H1 (cell line): Measurements from ENCODE around the gene KLK1. TPM values are rescaled to one million over a fixed set of nuclear protein-coding genes. Genes with fewer than 3 reads are reported as not detected.

Experiments
- CTCF ChIA-PET: fragments of 300-600 bp; sonication (Branson Sonifier 250); formaldehyde crosslinking; loops from one replicate; lab custom pipeline; 2021; ENCODE audit not compliant: partially characterized antibody; lab: Charles Lee
- POLR2A ChIA-PET: fragments of 300-600 bp; sonication (Branson Sonifier 250); formaldehyde crosslinking; loops from one replicate; lab custom pipeline; 2021; ENCODE audit warnings: inconsistent platforms; ENCODE audit not compliant: partially characterized antibody; lab: Charles Lee
- DNase-seq, 2 experiments: peaks; one replicate each; pipeline versions ENCODE4 v3.0.0 to v3.0.0-alpha.2; 2010 to 2022; ENCODE audit warnings: low spot score in 2 of 2, low read depth in 1 of 2, mixed read lengths in 1 of 2
- FAIRE-seq: peaks from 2 replicates; lab custom pipeline; 2011; peaks lifted over from hg19 to GRCh38; lab: Jason Lieb, UNC
- H2AFZ ChIP-seq: 2 replicates; pipeline ENCODE4 v1.8.1; 2012; ENCODE audit warnings: low read length, inconsistent platforms
- H2AK5ac ChIP-seq: 2 replicates; pipeline ENCODE4 v1.6.1; 2013; ENCODE audit warnings: low read depth, low read length
- H2BK120ac ChIP-seq: replicated peaks from 2 replicates; pipeline ENCODE3; 2013; ENCODE audit warnings: low read depth, low read length, inconsistent platforms
- H2BK12ac ChIP-seq: 2 replicates; pipeline ENCODE4 v1.6.1; 2013; ENCODE audit warnings: low read depth, low read length
- H2BK15ac ChIP-seq: 2 replicates; pipeline ENCODE4 v1.6.1; 2013; ENCODE audit warnings: low read length
- H2BK20ac ChIP-seq: 2 replicates; pipeline ENCODE4 v1.6.1; 2013; ENCODE audit warnings: low read length
- H2BK5ac ChIP-seq: 2 replicates; pipeline ENCODE4 v1.6.1; 2013; ENCODE audit warnings: low read depth, low read length
- H3K14ac ChIP-seq: 2 replicates; pipeline ENCODE4 v1.6.1; 2013; ENCODE audit warnings: inconsistent platforms; ENCODE audit not compliant: insufficient read length
- H3K18ac ChIP-seq: 2 replicates; pipeline ENCODE4 v1.6.1; 2013; ENCODE audit warnings: low read length; ENCODE audit errors: extremely low read depth
- H3K23ac ChIP-seq: 2 replicates; pipeline ENCODE4 v1.6.1; 2013; ENCODE audit warnings: inconsistent platforms; ENCODE audit not compliant: insufficient read length
- H3K23me2 ChIP-seq: 2 replicates; pipeline ENCODE4 v1.6.1; 2013; ENCODE audit warnings: low read depth, low read length
- H3K27ac ChIP-seq: 2 replicates; pipeline ENCODE4 v1.6.1; 2011; ENCODE audit warnings: low read depth, low read length, inconsistent platforms
- H3K27me3 ChIP-seq, 4 experiments: replicated peaks in 1 of 4; 1 replicate in 1 of 4; 2 replicates in 3 of 4; pipeline versions ENCODE4 v1.6.1 to v1.8.1; 2011 to 2013; ENCODE audit warnings: low read length in 3 of 4, mild to moderate bottlenecking in 3 of 4, inconsistent platforms in 2 of 4, mixed read lengths in 2 of 4, moderate library complexity in 1 of 4; ENCODE audit not compliant: control insufficient read depth in 3 of 4, insufficient read depth in 3 of 4; ENCODE audit errors: extremely low read depth in 1 of 4
- H3K36me3 ChIP-seq, 4 experiments: 2 replicates each; pipeline versions ENCODE4 v1.6.1 to v1.8.1; 2011 to 2013; ENCODE audit warnings: mild to moderate bottlenecking in 4 of 4, low read length in 3 of 4, moderate library complexity in 2 of 4, control low read depth in 1 of 4, inconsistent platforms in 1 of 4; ENCODE audit not compliant: insufficient read depth in 4 of 4, control insufficient read depth in 2 of 4
- H3K4ac ChIP-seq: replicated peaks from 2 replicates; pipeline ENCODE3; 2013; ENCODE audit warnings: low read length, low read depth, mixed read lengths, inconsistent platforms; ENCODE audit not compliant: insufficient read length
- H3K4me1 ChIP-seq, 4 experiments: replicated peaks in 1 of 4; 1 replicate in 1 of 4; 2 replicates in 3 of 4; pipeline versions ENCODE4 v1.6.1 to v1.8.1; 2011 to 2013; ENCODE audit warnings: low read length in 3 of 4, inconsistent platforms in 2 of 4, mixed read lengths in 1 of 4; ENCODE audit not compliant: insufficient read depth in 4 of 4, control insufficient read depth in 3 of 4
- H3K4me2 ChIP-seq, 2 experiments: 2 replicates each; pipeline versions ENCODE4 v1.6.1 to v1.8.1; 2011 to 2013; ENCODE audit warnings: low read depth in 2 of 2, low read length in 2 of 2, control low read depth in 1 of 2, inconsistent platforms in 1 of 2, mild to moderate bottlenecking in 1 of 2; ENCODE audit not compliant: insufficient read depth in 1 of 2
- H3K4me3 ChIP-seq, 4 experiments: fragments of 200-600, 300-600 bp in 1 of 4; sonication (generic), shearing (Covaris generic), sonication (Bioruptor Twin) in 1 of 4; 2 replicates each; pipeline versions ENCODE4 v1.5.1 to v1.8.1; 2011 to 2016; ENCODE audit warnings: low read length in 4 of 4, low read depth in 3 of 4, control low read depth in 2 of 4, inconsistent platforms in 2 of 4, mild to moderate bottlenecking in 2 of 4, mixed read lengths in 1 of 4, moderate library complexity in 1 of 4; ENCODE audit not compliant: insufficient read depth in 2 of 4; ENCODE audit errors: extremely low read depth in 1 of 4
- H3K56ac ChIP-seq: replicated peaks from 2 replicates; pipeline ENCODE3; 2013; ENCODE audit warnings: low read depth, mild to moderate bottlenecking, mixed read lengths, low read length, inconsistent platforms; ENCODE audit not compliant: insufficient read length
- H3K79me1 ChIP-seq: 2 replicates; pipeline ENCODE4 v1.6.1; 2013; ENCODE audit warnings: low read depth, low read length, control low read depth
- H3K79me2 ChIP-seq, 2 experiments: 2 replicates each; pipeline versions ENCODE4 v1.6.1 to v1.8.1; 2012 to 2013; ENCODE audit warnings: low read length in 2 of 2, mild to moderate bottlenecking in 2 of 2, inconsistent platforms in 1 of 2; ENCODE audit not compliant: insufficient read depth in 2 of 2, control insufficient read depth in 1 of 2
- H3K9ac ChIP-seq, 4 experiments: replicated peaks in 1 of 4; 1 replicate in 1 of 4; 2 replicates in 3 of 4; pipeline versions ENCODE4 v1.6.1 to v1.8.1; 2011 to 2013; ENCODE audit warnings: low read depth in 3 of 4, low read length in 3 of 4, control low read depth in 2 of 4, mild to moderate bottlenecking in 2 of 4, moderate library complexity in 2 of 4, inconsistent platforms in 1 of 4; ENCODE audit errors: extremely low read depth in 1 of 4
- H3K9me3 ChIP-seq, 2 experiments: 2 replicates each; pipeline versions ENCODE4 v1.6.1 to v1.8.1; 2012 to 2013; ENCODE audit warnings: mild to moderate bottlenecking in 2 of 2, moderate library complexity in 2 of 2, control low read depth in 1 of 2, inconsistent platforms in 1 of 2, low read depth in 1 of 2, low read length in 1 of 2, mixed read lengths in 1 of 2; ENCODE audit not compliant: insufficient read depth in 2 of 2
- H4K20me1 ChIP-seq, 2 experiments: replicated peaks in 1 of 2; 2 replicates each; pipeline versions ENCODE3 to v1.8.1; 2011 to 2013; ENCODE audit warnings: inconsistent platforms in 2 of 2, low read length in 2 of 2, mild to moderate bottlenecking in 1 of 2; ENCODE audit not compliant: insufficient read depth in 2 of 2, control insufficient read depth in 1 of 2
- H4K5ac ChIP-seq: 2 replicates; pipeline ENCODE4 v1.6.1; 2013; ENCODE audit warnings: low read length, low read depth, mixed read lengths, inconsistent platforms; ENCODE audit not compliant: insufficient read length
- H4K8ac ChIP-seq: 2 replicates; pipeline ENCODE4 v1.8.0; 2013; ENCODE audit warnings: mild to moderate bottlenecking, moderate library complexity, low read length, inconsistent platforms; ENCODE audit not compliant: insufficient read depth; ENCODE audit errors: extremely low read depth
- H4K91ac ChIP-seq: replicated peaks from 2 replicates; pipeline ENCODE3; 2013; ENCODE audit warnings: low read length, mixed read lengths, inconsistent platforms; ENCODE audit not compliant: insufficient read length
- ATF2 ChIP-seq: IDR thresholded peaks from 2 replicates; pipeline ENCODE4 v1.6.1; 2012; ENCODE audit warnings: low read length, inconsistent platforms
- CBX5 ChIP-seq: fragments of 300-800, 300-1000 bp; sonication (generic); IDR thresholded peaks from 2 replicates; pipeline ENCODE4 v1.7.1; 2016; ENCODE audit warnings: antibody characterized with exemption, low read length, low read depth
- CREB1 ChIP-seq: IDR thresholded peaks from 2 replicates; pipeline ENCODE4 v1.6.1; 2012; ENCODE audit warnings: inconsistent platforms
- E2F6 ChIP-seq: IDR thresholded peaks from 2 replicates; pipeline ENCODE4 v1.6.1; 2012; ENCODE audit warnings: inconsistent platforms
- FOSL1 ChIP-seq: IDR thresholded peaks from 2 replicates; pipeline ENCODE4 v1.6.1; 2011; ENCODE audit warnings: mild to moderate bottlenecking, low read depth, low read length, moderate library complexity; ENCODE audit not compliant: insufficient read depth
- HDAC2 ChIP-seq, 2 experiments: fragments of 300-600 bp in 1 of 2; sonication (generic) in 1 of 2; IDR thresholded peaks; 2 replicates each; pipeline ENCODE4 v1.6.1; 2011 to 2012; ENCODE audit warnings: low read depth in 2 of 2, low read length in 2 of 2, mild to moderate bottlenecking in 2 of 2, moderate library complexity in 2 of 2, borderline replicate concordance in 1 of 2, inconsistent platforms in 1 of 2
- TEAD4 ChIP-seq: IDR thresholded peaks from 2 replicates; pipeline ENCODE4 v1.6.1; 2012; ENCODE audit warnings: low read depth, low read length, inconsistent platforms, mixed read lengths
- WGBS, 2 experiments: shearing (Covaris generic) in 1 of 2; methylation state at CpG; one replicate each; pipeline versions ENCODE4 v1.1.6 to v1.1.7; 2013 to 2015; ENCODE audit warnings: low lambda C conversion rate in 2 of 2, mixed read lengths in 2 of 2, inconsistent platforms in 1 of 2, low coverage in 1 of 2, missing lambda C conversion rate in 1 of 2; ENCODE audit not compliant: insufficient replicate concordance in 2 of 2, insufficient coverage in 1 of 2, insufficient read length in 1 of 2; ENCODE audit errors: extremely low coverage in 1 of 2, missing lambda C conversion rate in 1 of 2; 5-methylcytosine and 5-hydroxymethylcytosine counted together
- polyA plus RNA-seq, 7 experiments: library from polyadenylated mRNA; depleted of rRNA in 3 of 7; stranded (reverse) in 5 of 7; unstranded in 2 of 7; fragments of >200 nt in 5 of 7; fragments of 200-250 nt in 2 of 7; gene quantifications; 1 replicate in 5 of 7; 2 replicates in 1 of 7; 4 replicates in 1 of 7; pipeline versions ENCODE4 v1.2.1 to v1.2.3, GENCODE V29; 2011 to 2013; ENCODE audit warnings: missing spikeins in 2 of 7, mixed read lengths in 2 of 7
- total RNA-seq: library from RNA; stranded (reverse); fragmentation: NEBNext Ultra II Directional; extraction: Animal tissue kit (Norgen Biotek cat#: 25700); gene quantifications from 2 replicates; pipeline ENCODE4 v1.2.1, GENCODE V29; 2021
- TF ChIP-seq, protein P1 (sequence below), 3 experiments: IDR thresholded peaks; 1 replicate in 2 of 3; 2 replicates in 1 of 3; pipeline versions ENCODE4 v1.5.1 to v1.6.1; 2011; ENCODE audit warnings: low read length in 3 of 3, mild to moderate bottlenecking in 3 of 3, inconsistent platforms in 2 of 3, low read depth in 1 of 3, moderate library complexity in 1 of 3; ENCODE audit not compliant: insufficient read depth in 1 of 3; ENCODE audit errors: control extremely low read depth in 1 of 3

Gene KLK1
- total and polyA plus RNA-seq, 2 of the 8 experiments (the other 6 are each of a cell fraction or from before 2014, with no cell fraction given): 3.4 to 4.0 TPM

- H3K4me1 ChIP-seq: peaks cover 2 to 7% (median 4%) of the 10 kb centered on the region in 4 experiments; a peak in 5 of 7 replicates
- ChIA-PET POLR2A (interaction anchor here (9.7 kb wide), 1 partner anchor 18 kb away, joined by 110 read pairs; the partner anchor contains the start of gene ACP4), CTCF (interaction anchor here (10.0 to 10.2 kb wide), 2 partner anchors 54 to 71 kb away, joined by 134 to 170 read pairs; partner anchors contain the start of genes CLEC11A and SHANK1)
- H3K23me2 ChIP-seq: peaks cover 4% of the 10 kb centered on the region; the same call in 1 of the 2 replicates
- no peak overlapping the region for H2BK5ac ChIP-seq
- no peak overlapping the region for H4K5ac ChIP-seq
- H3K36me3 ChIP-seq: no peaks in the 10 kb centered on the region
- no peak overlapping the region for H3K23ac ChIP-seq
- no peak overlapping the region for H2BK20ac ChIP-seq
- H3K4me2 ChIP-seq: no peak overlapping the region
- no peak overlapping the region for H2BK15ac ChIP-seq
- H2AFZ ChIP-seq: no peak overlapping the region
- no peak overlapping the region for H3K18ac ChIP-seq
- no peak overlapping the region for H3K4ac ChIP-seq
- WGBS, 2 experiments: 80% methylated on average over 5 of the region's 5 CpGs; no CpG with 5 or more reads in 1 of the 2 experiments
- H2AK5ac ChIP-seq: no peak overlapping the region
- H3K27me3 ChIP-seq: peaks cover 3 to 53% (median 32%) of the 10 kb centered on the region in 4 experiments
- no peak overlapping the region for H3K56ac ChIP-seq
- H3K9me3 ChIP-seq: no peaks in the 10 kb centered on the region; a peak in 1 of 4 replicates
- H2BK12ac ChIP-seq: no peak overlapping the region
- FAIRE-seq (no peak), DNase-seq (no peak)
- H3K79me2 ChIP-seq: no peaks in the 10 kb centered on the region
- H3K14ac ChIP-seq: no peak overlapping the region
- H3K4me3 ChIP-seq: no peak overlapping the region
- no peak overlapping the region for H3K9ac ChIP-seq
- no peaks in the 10 kb centered on the region for H3K79me1 ChIP-seq
- no peak overlapping the region for H4K8ac ChIP-seq
- no peak overlapping the region for H4K91ac ChIP-seq
- no peak overlapping the region for H2BK120ac ChIP-seq
- peaks cover 0 to 2% of the 10 kb centered on the region in 2 experiments for H4K20me1 ChIP-seq
- no peak overlapping the region for H3K27ac ChIP-seq
- TF ChIP-seq CBX5 (no peak), CREB1 (no peak), FOSL1 (no peak), HDAC2 (IDR thresholded peaks at IDR 0.05; ENCODE audit: borderline replicate concordance in 1 of 2, low read depth in 2 of 2, low read length in 2 of 2) (no peak), ATF2 (no peak), E2F6 (no peak), TEAD4 (no peak)
- TF ChIP-seq, protein P1, sequence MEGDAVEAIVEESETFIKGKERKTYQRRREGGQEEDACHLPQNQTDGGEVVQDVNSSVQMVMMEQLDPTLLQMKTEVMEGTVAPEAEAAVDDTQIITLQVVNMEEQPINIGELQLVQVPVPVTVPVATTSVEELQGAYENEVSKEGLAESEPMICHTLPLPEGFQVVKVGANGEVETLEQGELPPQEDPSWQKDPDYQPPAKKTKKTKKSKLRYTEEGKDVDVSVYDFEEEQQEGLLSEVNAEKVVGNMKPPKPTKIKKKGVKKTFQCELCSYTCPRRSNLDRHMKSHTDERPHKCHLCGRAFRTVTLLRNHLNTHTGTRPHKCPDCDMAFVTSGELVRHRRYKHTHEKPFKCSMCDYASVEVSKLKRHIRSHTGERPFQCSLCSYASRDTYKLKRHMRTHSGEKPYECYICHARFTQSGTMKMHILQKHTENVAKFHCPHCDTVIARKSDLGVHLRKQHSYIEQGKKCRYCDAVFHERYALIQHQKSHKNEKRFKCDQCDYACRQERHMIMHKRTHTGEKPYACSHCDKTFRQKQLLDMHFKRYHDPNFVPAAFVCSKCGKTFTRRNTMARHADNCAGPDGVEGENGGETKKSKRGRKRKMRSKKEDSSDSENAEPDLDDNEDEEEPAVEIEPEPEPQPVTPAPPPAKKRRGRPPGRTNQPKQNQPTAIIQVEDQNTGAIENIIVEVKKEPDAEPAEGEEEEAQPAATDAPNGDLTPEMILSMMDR (IDR thresholded peaks at IDR 0.05; ENCODE audit: control extremely low read depth in 1 of 3, insufficient read depth in 1 of 3, low read depth in 1 of 3, low read length in 3 of 3): no peak
Observed at GRCh38 chr19:50776131-50776530, 47.5 kb downstream of the KLK1 start.
